ENCODE data around the gene APP.

The APP gene

GRCh38 chr21:26067836-26068594 is 102.6 kb downstream of the APP start:
- no peak for DNase-seq (ENCODE audit: low read depth, low spot score)

- DNase-seq (ENCODE audit: low read depth, low spot score), result no peak
These were observed 106.1 kb downstream of the APP start for GRCh38 chr21:26064506-26064905.

- DNase-seq (ENCODE audit: low read depth, low spot score), result no peak
These were observed 109.1 kb downstream of the APP start for GRCh38 chr21:26061437-26061836.

- DNase-seq (ENCODE audit: low read depth, low spot score), result no peak
These were observed 110.0 kb downstream of the APP start for GRCh38 chr21:26060335-26061115.

- DNase-seq (ENCODE audit: low read depth, low spot score), result no peak
These were observed 112.9 kb downstream of the APP start for GRCh38 chr21:26057477-26058170.

GRCh38 chr21:26055841-26056264 is 114.7 kb downstream of the APP start:
- DNase-seq (ENCODE audit: low read depth, low spot score), result no peak

GRCh38 chr21:26055010-26055409 is 115.6 kb downstream of the APP start:
- no peak for DNase-seq (ENCODE audit: low read depth, low spot score)

GRCh38 chr21:26052057-26052456 is 118.5 kb downstream of the APP start:
- no peak for DNase-seq (ENCODE audit: low read depth, low spot score)

GRCh38 chr21:26050857-26051256 is 119.7 kb downstream of the APP start:
- DNase-seq (ENCODE audit: low read depth, low spot score), result no peak

- no peak for DNase-seq (ENCODE audit: low read depth, low spot score)
These were observed 120.8 kb downstream of the APP start for GRCh38 chr21:26049803-26050202.

GRCh38 chr21:26047279-26047967 is 123.1 kb downstream of the APP start:
- DNase-seq (ENCODE audit: low read depth, low spot score), result no peak

GRCh38 chr21:26043891-26044290 is 126.7 kb downstream of the APP start:
- DNase-seq (ENCODE audit: low read depth, low spot score), result no peak

- no peak for DNase-seq (ENCODE audit: low read depth, low spot score)
These were observed 128.2 kb downstream of the APP start for GRCh38 chr21:26042181-26042876.

- no peak for DNase-seq (ENCODE audit: low read depth, low spot score)
These were observed 129.0 kb downstream of the APP start for GRCh38 chr21:26041431-26042180.

GRCh38 chr21:26036916-26037315 is 133.7 kb downstream of the APP start:
- no peak for DNase-seq (ENCODE audit: low read depth, low spot score)

- DNase-seq (ENCODE audit: low read depth, low spot score), result no peak
These were observed 138.3 kb downstream of the APP start for GRCh38 chr21:26032263-26032662.

GRCh38 chr21:26028183-26028582 is 142.4 kb downstream of the APP start:
- no peak for DNase-seq (ENCODE audit: low read depth, low spot score)

GRCh38 chr21:26027696-26028095 is 142.9 kb downstream of the APP start:
- no peak for DNase-seq (ENCODE audit: low read depth, low spot score)

- no peak for DNase-seq (ENCODE audit: low read depth, low spot score)
These were observed 144.7 kb downstream of the APP start for GRCh38 chr21:26025536-26026512.

Measured in activated naive CD8-positive, alpha-beta T cell treated with anti-CD3 and anti-CD28 coated beads, Interleukin-2, amount 50 U/mL, for 16 hours (primary cell).